Hematopoietic multipotent progenitor cell treated with erythropoietin and hydrocortisone succinate and interleukin-3 and kit ligand, for 8 days (in vitro differentiated cells): ENCODE data around the gene MINDY4B.

Source experiments
- DNase-seq: peaks from one replicate; pipeline ENCODE4 v3.0.0-alpha.2; 2015

The MINDY4B gene

DNA sequence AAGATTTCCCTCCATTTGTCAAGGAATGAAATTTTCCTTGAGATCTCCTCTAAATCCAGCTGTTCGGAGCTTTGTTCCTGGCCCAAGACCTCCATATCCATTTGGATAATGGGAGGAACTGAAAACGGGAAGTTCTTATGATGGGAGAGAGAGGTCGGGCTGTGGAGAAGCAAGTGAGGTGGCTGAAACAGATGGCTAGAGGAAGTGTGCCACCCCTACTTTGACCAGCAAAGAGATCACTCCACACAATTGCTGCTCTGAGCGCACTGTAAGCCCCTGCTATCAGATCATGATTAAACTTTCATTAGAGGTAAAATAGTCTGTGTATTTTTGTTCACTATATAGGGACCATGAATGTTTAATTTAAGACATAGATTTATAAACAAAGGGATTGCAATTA lies at the start of gene MINDY4B:
TSS of gene MINDY4B (minus strand) at position 101 of the 400 bp plus-strand sequence. CDS start at position 101, 0 bp downstream.
- DNase-seq: no peak

DNA sequence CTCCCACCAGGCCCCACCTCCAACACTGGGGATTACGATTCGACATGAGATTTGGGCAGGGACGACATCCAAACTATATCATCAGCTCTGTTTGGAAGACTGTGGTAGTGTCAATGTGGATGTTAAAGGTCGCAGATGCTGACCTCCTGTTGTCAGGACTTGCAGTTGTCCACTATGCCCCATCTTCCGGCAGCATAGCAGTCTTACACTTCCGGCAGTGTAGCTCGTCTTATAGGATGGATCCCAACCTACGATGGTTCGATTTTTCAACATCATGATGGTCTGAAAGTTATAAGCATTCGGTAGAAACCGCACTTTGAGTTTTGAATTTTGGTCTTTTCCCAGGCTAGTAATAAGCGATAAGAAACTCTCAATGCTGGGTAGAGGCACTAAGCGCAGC lies 46.7 kb upstream of the MINDY4B start:
- DNase-seq: no peak

DNA sequence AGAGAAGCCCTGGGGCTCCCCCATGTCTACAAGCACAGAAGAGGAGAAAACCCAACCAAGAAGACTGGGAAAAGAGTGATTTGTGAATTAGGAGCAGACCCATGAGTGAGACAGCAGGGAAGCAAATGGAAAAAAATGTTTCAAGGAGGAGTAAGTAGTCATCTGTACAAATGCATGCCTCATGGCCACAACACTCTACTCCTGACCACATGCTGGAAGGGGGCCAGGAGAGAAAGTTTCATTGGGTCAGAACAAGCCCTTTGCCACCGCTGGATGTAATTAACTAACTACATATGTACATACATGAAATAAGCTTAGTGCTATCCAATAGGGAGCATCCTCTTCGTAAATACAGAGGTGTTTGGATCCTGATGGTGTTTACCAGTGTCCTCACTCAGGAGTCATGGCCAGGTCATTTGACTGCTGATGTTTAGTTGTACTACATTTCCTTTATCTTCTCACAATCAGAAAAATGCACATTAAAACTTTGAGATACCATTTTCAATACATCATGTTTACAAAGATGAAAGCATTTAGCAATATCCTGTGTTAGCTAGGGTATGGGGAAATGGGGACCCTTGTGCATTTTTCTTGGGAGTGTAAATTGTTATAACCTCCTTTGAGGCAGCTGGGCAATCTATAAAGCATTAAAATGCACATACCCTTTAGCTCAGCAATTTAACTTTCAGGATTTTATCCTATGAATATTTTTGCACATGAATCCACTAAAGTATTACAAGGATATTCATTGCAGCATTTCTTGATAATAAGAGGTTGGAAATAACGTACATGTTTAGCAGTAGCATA lies 40.2 kb upstream of the MINDY4B start:
- no peak for DNase-seq

DNA sequence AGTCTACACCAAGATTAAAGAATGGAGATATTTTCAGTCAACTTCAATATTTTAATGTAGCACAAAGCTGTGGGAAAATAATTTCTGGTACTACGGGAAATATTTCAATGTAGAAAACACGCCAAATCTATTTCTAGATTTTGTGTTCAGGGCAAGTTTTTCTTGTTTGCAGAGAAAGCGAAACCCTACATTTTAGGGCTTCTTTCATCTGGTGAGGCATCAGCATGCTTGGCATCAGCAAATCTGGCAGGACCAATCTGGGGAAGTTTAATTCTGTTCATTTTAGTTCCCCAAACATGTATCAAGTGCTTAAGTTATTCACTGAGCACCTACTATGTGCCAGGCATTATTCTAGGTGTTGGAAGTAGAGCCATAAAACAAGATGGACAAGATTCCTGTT lies 37.0 kb upstream of the MINDY4B start:
- DNase-seq: no peak

DNA sequence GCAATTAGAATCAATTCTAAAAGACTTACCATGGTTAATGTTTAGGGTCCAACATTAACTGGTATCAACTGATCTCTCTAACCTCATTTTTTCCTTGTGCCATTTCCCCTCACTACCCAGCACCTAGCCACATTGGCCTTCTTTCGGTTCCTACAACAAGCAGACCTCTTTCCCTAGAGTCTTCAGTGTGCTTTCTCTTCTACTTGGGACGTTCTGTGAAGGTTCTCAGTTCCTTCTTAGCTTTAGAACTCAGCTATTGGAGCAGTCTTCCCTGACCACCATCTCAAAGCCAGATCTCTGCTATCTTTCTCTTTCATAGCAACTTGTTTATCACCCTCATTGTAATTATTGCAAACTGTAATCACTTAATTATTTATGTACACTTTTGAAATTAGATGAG lies 31.5 kb upstream of the MINDY4B start:
- DNase-seq: no peak

DNA sequence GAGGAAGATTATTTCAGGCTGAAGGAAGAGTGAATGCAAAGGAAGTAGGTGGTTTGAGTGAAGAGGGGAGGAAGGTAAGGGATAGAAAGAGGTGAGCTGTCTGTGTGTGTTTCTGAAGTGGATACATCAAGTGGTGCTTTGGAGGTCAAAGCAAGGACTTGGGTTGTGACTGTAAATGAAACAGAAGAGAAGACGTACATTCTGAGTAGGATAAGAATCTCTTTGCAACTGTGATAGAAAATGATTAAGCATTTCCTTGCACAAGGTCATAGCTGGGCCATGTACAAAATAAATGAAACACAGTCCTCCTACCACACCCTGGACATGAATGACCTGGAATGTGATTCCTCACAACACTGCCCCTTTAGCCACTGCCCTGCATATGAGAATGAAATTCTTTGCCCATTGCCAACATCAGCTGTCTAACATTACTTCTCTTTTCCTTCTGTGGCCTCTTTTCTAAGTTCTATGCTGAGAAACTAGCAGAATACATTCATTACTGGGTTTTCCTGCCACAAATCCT lies 28.3 kb upstream of the MINDY4B start:
- no peak for DNase-seq

DNA sequence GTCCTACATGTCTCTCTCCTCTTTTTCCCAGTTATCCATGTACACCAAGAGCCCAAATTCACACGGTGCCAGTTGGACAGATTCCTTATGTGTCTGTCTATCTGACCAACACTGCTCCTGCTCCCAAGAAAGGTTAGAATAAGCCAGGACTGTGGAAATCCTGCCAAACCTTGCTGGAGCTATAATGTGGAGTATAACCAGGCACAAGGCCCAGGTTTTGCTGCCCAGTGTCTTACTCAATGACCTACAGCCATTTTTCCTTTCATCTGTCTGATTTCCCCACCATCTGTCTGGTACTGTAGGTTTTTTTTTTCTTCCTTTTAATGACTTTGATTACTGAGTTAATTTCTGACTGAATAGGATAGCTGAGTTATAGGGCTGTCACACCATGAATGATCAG lies 26.5 kb upstream of the MINDY4B start:
- DNase-seq: no peak

DNA sequence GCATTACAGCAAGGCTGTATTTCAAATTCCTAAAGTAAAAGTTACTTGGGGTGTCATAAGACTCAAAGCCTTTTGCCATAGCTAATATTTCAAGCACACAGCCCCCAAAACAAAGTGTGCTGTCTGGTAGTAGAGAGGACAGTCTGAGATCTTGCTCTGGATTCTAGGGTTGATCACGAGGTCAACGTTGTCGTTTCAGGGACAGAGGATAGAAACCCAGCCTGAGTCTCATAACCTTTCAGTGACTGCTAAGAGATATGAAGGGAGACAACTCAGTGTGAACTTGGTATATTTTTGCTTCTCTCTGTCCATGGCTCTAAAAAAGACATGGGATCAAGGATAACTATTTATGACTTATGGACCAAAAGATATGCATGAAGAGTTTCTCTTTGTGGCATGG lies 25.6 kb upstream of the MINDY4B start:
- DNase-seq: no peak

DNA sequence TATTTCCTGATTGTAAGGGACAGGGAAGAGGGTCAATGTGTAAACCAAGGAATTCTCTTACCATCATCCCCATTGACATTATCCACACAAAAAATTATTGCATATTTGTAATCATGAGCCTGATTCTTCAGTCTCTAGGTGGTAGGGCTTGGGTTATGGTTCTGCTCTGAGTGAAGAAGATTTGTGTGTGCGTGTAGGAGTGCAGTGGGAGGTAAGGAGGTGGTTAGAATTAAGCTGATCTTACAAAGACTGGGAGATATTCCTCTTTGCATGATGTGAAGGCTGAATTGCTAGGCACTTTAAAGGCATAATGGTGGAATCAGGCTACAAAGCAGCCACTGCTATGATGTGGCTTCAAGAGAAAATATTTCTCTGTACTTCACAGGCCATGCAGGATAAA lies 23.0 kb upstream of the MINDY4B start:
- DNase-seq: no peak

DNA sequence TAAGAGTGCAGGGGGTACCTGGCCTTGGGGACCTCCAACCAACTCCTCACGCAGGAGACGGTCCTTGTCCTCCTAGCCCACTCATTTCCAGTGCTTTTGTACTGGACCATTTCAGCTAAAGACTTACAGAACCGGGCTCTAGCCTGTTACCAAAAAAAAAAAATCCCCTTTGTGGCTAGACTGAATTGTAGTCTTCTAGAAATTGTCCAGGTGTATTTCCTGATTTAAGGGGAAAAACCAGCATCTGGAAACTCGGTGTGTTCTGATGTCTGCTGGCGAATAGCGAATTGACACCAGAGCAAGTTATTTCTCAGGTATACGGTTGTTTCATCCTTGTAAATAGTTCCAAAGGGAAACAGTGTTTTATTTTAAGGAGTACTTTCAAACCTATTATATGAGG lies 21.1 kb upstream of the MINDY4B start:
- DNase-seq: no peak

DNA sequence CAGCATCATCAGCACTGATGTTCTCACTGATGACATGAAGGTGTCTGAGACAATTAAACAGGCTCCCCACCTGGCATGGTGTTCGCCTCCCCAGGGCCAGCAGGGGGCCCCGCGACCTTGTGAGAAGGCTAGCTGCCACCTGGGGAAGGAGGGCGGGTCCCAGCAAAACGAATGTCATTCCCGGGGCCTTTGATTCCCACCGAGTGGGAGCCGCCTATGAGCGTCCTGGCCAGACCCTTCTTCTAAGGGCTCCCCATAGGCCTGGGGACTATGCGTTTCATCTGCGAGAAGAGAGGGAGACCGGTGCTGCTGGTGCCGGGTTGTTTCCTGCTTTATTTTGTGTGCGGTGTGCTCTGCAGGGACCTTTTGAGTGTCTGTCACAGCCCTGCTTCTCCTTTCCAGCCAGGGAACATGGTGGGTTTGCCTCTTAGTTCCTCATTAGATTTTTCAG lies 20.5 kb upstream of the MINDY4B start:
- peak; percentile 55 for DNase-seq

DNA sequence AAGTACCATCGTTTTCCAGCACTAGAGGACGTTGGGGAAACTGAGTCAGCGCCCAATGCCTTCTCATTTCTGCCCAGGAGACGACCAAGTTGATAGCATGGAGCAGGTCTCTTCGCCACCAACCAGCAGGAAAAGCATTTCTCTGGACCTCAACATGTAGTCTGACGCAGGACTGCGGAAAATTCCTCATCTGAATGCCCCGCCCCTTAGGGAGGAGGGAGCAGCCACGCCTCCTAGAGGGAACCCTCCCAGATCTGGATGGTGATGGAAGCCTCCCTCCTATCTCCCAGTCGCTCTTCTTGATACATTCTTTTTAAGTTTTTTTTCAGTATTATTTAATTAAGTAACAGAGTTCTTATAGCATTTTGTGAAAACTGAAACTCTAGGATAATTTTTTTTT lies 17.4 kb upstream of the MINDY4B start:
- no peak for DNase-seq

DNA sequence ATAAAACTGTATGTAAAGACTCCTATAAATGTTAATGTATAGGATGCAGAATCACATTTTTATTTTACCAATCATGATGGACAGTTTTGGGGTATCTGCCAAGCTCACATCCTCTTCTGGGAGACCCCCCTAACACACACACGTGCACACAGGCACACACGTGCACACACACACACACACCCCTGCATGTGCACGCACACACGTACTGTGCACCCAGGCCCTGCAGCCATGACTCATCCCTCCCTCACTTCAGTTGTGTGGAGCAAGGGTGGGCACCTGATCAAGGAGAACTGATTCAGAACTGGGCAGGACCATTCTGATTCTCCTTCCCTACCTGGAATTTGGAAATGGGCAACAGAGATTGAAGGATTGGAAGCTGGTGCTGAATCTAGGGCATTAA lies 16.0 kb upstream of the MINDY4B start:
- no peak for DNase-seq

DNA sequence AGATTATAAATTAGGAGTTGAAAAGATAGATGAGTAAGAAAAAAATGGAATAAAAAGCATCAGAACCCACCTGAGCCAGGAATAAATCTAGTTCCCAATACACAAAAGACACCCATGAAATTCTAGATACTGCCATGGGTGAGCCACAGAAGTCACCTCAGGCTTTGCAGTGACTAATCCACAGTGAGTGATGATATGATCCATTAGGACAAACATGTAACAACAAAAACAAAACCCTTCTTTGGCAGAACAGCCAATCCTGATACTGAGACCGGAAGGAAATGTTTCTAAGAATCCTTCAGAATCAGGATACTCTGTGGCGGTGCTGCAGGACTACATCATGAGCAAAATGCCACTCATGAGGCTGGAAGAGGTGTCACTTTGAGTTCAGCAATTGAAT lies 15.0 kb upstream of the MINDY4B start:
- no peak for DNase-seq

DNA sequence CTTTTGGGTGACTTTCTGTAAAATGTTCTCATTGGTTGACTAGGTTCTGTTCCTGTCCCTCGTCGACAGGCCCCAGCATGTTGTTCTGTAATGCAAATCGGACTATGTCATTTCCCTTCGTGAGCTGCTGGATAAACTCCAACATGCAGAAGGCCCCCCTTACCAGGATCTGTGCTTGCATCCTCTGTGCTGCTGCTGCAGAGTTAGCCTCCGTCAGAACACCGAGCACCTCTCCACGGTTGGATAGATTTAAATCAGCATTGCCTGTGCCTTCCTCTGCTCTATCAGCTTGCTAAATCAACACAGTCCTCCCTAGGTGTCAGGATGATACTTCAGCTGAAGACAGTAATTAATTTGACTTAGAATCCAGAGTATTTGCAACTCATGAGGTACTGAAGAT lies 12.7 kb upstream of the MINDY4B start:
- no peak for DNase-seq

DNA sequence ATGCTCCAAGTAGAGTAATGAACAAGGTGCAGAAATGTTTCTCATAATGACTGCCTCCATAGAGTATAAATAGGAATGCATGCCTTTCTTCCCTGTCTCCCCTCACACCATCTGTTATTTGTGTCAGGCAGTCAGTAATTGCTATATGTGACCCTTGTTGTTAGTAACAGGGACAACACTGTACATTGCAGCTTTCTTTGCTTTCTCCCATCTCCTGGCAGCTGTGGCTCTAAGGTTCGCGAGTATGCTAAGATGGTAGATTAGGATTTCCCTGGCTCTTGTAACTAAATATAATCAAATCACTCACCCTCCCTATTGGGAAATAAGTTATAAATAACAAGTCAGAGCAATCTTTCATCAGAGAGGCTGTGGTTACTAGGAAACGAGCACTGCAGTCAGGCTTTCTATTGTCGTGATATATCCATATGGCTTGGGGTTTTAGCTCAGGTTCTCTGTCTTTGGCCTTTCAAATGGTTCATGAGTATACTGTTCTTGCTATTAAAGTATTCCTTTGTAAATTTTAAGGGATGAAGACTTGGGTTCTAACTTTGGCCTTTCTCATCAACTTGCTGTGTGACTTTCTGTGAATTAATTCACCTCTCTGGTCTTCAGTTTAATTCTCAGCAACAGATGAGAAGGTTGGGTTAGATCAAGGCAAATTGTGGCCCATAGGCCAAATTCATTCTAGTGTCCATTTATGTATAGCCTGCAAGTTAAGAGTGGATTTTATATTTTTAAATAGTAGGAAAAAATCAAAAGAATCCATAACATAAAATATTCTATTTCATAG lies 8.1 kb upstream of the MINDY4B start:
- no peak for DNase-seq

DNA sequence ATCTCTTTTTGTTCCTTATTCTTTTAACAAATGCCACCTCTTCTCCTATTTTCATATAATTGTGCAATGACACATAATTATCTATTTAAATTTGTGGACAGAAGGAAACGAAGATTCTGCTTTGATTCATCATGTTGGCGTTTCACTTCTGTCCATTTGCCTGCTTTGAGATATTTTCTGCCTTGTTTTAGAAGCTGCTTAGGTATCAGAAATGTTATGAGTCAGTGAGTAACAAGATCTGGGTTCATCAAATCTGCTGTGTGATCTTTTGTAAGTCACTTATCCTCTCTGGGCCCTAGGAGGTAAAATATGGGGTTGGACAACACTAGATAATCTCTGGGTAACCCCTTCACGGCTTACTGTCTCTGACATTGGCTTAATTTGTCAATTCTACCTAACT lies 7.3 kb upstream of the MINDY4B start:
- no peak for DNase-seq

DNA sequence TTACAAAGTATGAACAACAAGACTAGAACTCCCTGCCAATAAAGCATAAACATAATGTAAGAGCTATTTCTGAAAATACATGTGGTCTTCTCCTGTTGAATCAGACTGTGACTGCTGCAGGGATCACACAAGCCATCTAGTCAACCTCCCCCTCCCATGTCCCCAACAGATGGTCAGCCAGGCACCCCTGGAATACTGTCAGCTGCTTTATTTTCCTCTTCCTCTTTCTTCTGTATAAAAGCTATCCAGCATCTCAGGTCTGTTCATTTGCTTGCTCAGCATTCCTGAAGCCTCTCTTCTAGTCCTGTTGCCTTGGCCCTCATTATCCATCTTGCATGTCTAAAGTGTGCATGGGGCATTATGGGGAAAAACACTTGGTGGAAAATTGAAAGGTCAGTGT lies 6.5 kb upstream of the MINDY4B start:
- DNase-seq: no peak

DNA sequence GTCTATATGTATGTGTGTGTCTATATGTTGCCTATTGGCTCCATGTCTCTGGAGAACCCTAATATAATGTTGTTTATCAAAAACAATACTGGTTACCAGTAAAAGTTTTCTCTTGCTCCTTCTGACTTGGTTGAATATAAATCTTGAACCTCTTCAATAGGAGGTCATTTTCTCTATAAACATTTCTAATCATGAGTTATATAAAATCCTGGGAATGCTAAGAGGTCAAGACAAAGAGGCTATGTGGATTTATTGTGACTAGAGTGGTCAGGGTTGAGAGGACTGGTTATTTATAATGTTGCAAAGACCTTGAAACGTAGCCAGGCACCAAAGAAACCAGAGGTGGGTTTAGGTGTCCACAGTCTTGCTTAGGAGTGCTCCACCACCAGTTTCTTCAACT lies 1.2 kb upstream of the MINDY4B start:
- no peak for DNase-seq

DNA sequence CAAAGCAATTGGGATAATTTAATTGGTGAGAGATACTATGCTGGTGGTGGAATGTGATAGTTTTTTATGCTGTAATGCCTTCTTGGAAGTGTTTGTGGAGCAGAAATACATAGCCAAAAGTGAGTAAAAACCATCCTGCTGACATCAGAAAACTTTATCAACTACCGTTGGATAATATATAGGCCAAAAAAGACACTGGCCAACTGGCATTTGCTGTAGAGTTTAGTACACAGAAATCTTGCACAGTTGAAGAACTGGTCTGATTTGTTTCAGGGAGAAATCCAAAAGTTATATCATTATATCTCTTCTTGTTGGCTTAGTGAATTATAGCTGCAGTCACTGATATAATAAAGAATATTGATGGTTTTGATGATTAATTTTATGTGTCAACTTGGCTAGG lies 507 bp upstream of the MINDY4B start:
- DNase-seq: no peak

DNA sequence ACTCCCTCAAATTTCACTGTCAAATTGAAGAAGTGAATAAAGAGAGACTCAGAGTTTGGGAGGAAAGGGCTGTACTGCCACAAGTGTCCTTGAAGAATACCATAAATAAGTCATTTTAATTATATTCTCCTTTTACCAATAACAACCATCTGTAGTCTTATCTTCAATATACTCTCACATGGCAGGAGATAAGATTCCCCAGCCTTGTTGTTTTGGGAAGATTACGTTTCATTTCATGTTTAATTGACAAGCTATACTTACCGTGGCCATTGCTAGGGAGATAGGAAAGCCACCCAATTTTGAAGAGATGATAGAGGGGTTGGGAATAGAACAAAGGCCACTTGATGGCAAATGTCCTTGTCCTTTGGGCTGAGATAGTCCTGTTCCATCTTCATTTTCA lies 2.3 kb downstream of the MINDY4B start:
- peak; percentile 71 for DNase-seq

DNA sequence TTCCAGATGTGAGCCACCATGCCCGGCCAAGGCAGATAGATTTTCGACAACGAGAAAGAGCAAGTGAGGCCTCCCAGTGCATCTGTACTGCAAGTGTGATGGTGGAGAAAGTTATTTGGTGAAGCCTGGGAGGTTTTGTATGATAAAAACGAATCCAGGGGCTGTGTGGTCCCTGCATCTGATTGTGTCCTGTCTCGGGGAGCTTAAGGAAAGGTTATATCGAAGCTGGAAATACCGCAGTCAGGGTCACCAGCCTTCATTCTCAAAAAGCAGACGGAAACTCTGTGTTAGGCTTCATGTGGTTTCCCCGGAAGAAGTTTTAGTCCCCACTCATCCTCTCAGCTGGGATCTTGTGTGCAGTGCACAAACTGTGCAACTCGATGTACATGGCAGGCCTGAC lies 3.4 kb downstream of the MINDY4B start:
- no peak for DNase-seq

DNA sequence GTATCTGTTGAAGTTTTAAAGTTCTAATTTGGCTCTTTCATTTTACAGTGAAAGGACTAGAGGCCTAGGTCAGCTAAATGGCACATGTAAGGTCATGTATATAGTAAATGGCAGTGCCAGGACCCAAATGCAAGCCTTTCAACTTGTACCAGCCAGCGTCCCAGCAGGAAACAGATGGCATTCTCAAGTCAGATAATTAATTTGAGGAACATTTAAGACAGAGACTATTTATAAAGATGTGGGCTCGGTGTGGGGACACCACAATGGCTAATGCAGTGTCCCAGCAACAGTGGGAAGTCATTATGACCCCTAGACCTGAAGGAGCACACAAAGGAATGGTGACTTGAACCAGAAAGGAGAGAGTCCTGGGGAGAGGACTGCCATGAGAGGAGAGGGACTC lies 6.1 kb downstream of the MINDY4B start:
- DNase-seq: peak; percentile 21
